ENCODE data around the gene GALR3. TPM values are rescaled to one million over a fixed set of nuclear protein-coding genes. Genes with fewer than 3 reads are reported as not detected.

GALR3 gene
- total RNA-seq, 5 donors from 2014 or later (not counting 1 experiment from before 2014, with no cell fraction given): not detected

GRCh38 chr22:37805810-37806277 lies 17.3 kb upstream of the GALR3 start:
- Histone ChIP-seq H3K27ac (ENCODE audit: low read length) (no peak overlapping the region), H3K27me3 (replicated peaks in 1 of 2; ENCODE audit: control insufficient read depth in 2 of 2, extremely low read depth in 1 of 2, insufficient read depth in 2 of 2, low read length in 1 of 2) (peaks cover 0 to 91% of the 10 kb centered on the region in 2 experiments), H3K9me3 (no peaks in the 10 kb centered on the region), H3K4me1 (ENCODE audit: control insufficient read depth in 1 of 2, extremely low read depth in 1 of 2, insufficient read depth in 2 of 2, low read length in 2 of 2) (peaks cover 17 to 67% of the 10 kb centered on the region in 2 experiments), H3K36me3 (ENCODE audit: control insufficient read depth in 2 of 2, extremely low read depth in 1 of 2, insufficient read depth in 1 of 2, low read length in 1 of 2) (no peaks in the 10 kb centered on the region), H3K4me3 (ENCODE audit: control insufficient read depth in 1 of 2, extremely low read depth in 1 of 2, low read length in 1 of 2) (peak overlapping the region in 1 of 2 donors; percentile 60)
- peaks cover 12 to 59% of the 10 kb centered on the region in 2 donors for H3K27me3 Mint-ChIP-seq
- H3K36me3 Mint-ChIP-seq: no peaks in the 10 kb centered on the region
- ATAC-seq (replicated peaks in 1 of 4): no peak
- DNase-seq: no peak
- H3K4me3 Mint-ChIP-seq: peak overlapping the region; percentile 59 to 74 (median 63)
- CTCF ChIA-PET: interaction anchor here in 1 of 2 donors (0.6 kb wide), 1 partner anchor 17 kb away, joined by 8 read pairs; no protein-coding TSS in a partner anchor
- peaks cover 36 to 49% (median 44%) of the 10 kb centered on the region in 3 donors for H3K4me1 Mint-ChIP-seq
- H3K27ac Mint-ChIP-seq: no peak overlapping the region
- POLR2A ChIA-PET: no interaction called here
- no peaks in the 10 kb centered on the region for H3K9me3 Mint-ChIP-seq
- 52% methylated on average over 7 of the region's 10 CpGs for WGBS (ENCODE audit: insufficient coverage)

GRCh38 chr22:37806409-37807333 lies 16.5 kb upstream of the GALR3 start:
- DNase-seq (peak in 2 of 35 experiments; percentile 14 to 28), ATAC-seq (replicated peaks in 1 of 4) (no peak)
- Histone ChIP-seq H3K9me3 (no peaks in the 10 kb centered on the region), H3K36me3 (ENCODE audit: control insufficient read depth in 2 of 2, extremely low read depth in 1 of 2, insufficient read depth in 1 of 2, low read length in 1 of 2) (no peaks in the 10 kb centered on the region), H3K27me3 (replicated peaks in 1 of 2; ENCODE audit: control insufficient read depth in 2 of 2, extremely low read depth in 1 of 2, insufficient read depth in 2 of 2, low read length in 1 of 2) (peaks cover 0 to 96% of the 10 kb centered on the region in 2 experiments), H3K4me1 (ENCODE audit: control insufficient read depth in 1 of 2, extremely low read depth in 1 of 2, insufficient read depth in 2 of 2, low read length in 2 of 2) (peaks cover 17 to 67% of the 10 kb centered on the region in 2 experiments), H3K27ac (ENCODE audit: low read length) (no peak overlapping the region), H3K4me3 (ENCODE audit: control insufficient read depth in 1 of 2, extremely low read depth in 1 of 2, low read length in 1 of 2) (no peak overlapping the region)
- Mint-ChIP-seq H3K27me3 (peaks cover 12 to 59% of the 10 kb centered on the region in 2 donors), H3K9me3 (no peaks in the 10 kb centered on the region), H3K4me3 (peak overlapping the region; percentile 59 to 68 (median 63)), H3K36me3 (no peaks in the 10 kb centered on the region), H3K27ac (no peak overlapping the region), H3K4me1 (peaks cover 36 to 49% (median 44%) of the 10 kb centered on the region in 3 donors)
- WGBS (ENCODE audit: insufficient coverage): 17% methylated on average over 6 of the region's 19 CpGs
- ChIA-PET POLR2A (no interaction called here), CTCF (interaction anchor here in 1 of 2 donors (0.6 to 1.5 kb wide), 4 partner anchors 8 to 149 kb away, joined by 3 to 10 read pairs (median 7); no protein-coding TSS in a partner anchor)

GRCh38 chr22:37807410-37808293 lies 15.5 kb upstream of the GALR3 start, which contains the start of gene GCAT:
GCAT (plus strand) TSS chr22:37807934; CDS start chr22:37807968, 34 bp downstream.
- Mint-ChIP-seq H3K4me1 (peaks cover 36 to 45% (median 40%) of the 10 kb centered on the region in 3 donors), H3K4me3 (peak within 1 kb of the TSS; percentile 59 to 68 (median 60)), H3K9me3 (no peaks in the 10 kb centered on the region)

GRCh38 chr22:37808294-37808657 lies 14.9 kb upstream of the GALR3 start:
- 13% methylated on average over 6 of the region's 8 CpGs for WGBS (ENCODE audit: insufficient coverage)
- Histone ChIP-seq H3K4me3 (ENCODE audit: control insufficient read depth in 1 of 2, extremely low read depth in 1 of 2, low read length in 1 of 2) (peak overlapping the region; percentile 52 to 82), H3K27ac (ENCODE audit: low read length) (no peak overlapping the region), H3K9me3 (no peaks in the 10 kb centered on the region), H3K4me1 (ENCODE audit: control insufficient read depth in 1 of 2, extremely low read depth in 1 of 2, insufficient read depth in 2 of 2, low read length in 2 of 2) (peaks cover 11 to 53% of the 10 kb centered on the region in 2 experiments), H3K27me3 (replicated peaks in 1 of 2; ENCODE audit: control insufficient read depth in 2 of 2, extremely low read depth in 1 of 2, insufficient read depth in 2 of 2, low read length in 1 of 2) (peaks cover 0 to 93% of the 10 kb centered on the region in 2 experiments), H3K36me3 (ENCODE audit: control insufficient read depth in 2 of 2, extremely low read depth in 1 of 2, insufficient read depth in 1 of 2, low read length in 1 of 2) (no peaks in the 10 kb centered on the region)
- ATAC-seq (replicated peaks in 1 of 4): no peak
- Mint-ChIP-seq H3K36me3 (no peaks in the 10 kb centered on the region), H3K9me3 (no peaks in the 10 kb centered on the region), H3K27me3 (peaks cover 6 to 58% of the 10 kb centered on the region in 2 donors), H3K4me3 (peak overlapping the region; percentile 59 to 68 (median 60)), H3K27ac (no peak overlapping the region), H3K4me1 (peaks cover 31 to 39% (median 34%) of the 10 kb centered on the region in 3 donors)
- ChIA-PET CTCF (interaction anchor here (0.6 to 1.5 kb wide), 4 partner anchors 9 to 1286 kb away, joined by 3 to 6 read pairs (median 4); no protein-coding TSS in a partner anchor), POLR2A (interaction anchor here (0.6 kb wide), 2 partner anchors 58 to 368 kb away, joined by 5 read pairs; no protein-coding TSS in a partner anchor)
- DNase-seq: peak in 1 of 35 experiments; percentile 25

More at GRCh38 chr22:37807410-37808293, 15.5 kb upstream of the GALR3 start, which contains the start of gene GCAT:
- Histone ChIP-seq H3K27me3 (replicated peaks in 1 of 2; ENCODE audit: control insufficient read depth in 2 of 2, extremely low read depth in 1 of 2, insufficient read depth in 2 of 2, low read length in 1 of 2) (peaks cover 0 to 93% of the 10 kb centered on the region in 2 experiments), H3K4me1 (ENCODE audit: control insufficient read depth in 1 of 2, extremely low read depth in 1 of 2, insufficient read depth in 2 of 2, low read length in 2 of 2) (peaks cover 16 to 59% of the 10 kb centered on the region in 2 experiments), H3K4me3 (ENCODE audit: control insufficient read depth in 1 of 2, extremely low read depth in 1 of 2, low read length in 1 of 2) (peak within 1 kb of the TSS; percentile 52 to 82), H3K27ac (ENCODE audit: low read length) (no peak within 1 kb of the TSS), H3K9me3 (no peaks in the 10 kb centered on the region), H3K36me3 (ENCODE audit: control insufficient read depth in 2 of 2, extremely low read depth in 1 of 2, insufficient read depth in 1 of 2, low read length in 1 of 2) (no peaks in the 10 kb centered on the region)
- Mint-ChIP-seq H3K27ac (no peak within 1 kb of the TSS), H3K36me3 (no peaks in the 10 kb centered on the region), H3K27me3 (peaks cover 12 to 62% of the 10 kb centered on the region in 2 donors)
- CTCF ChIA-PET: interaction anchor here (0.6 to 1.5 kb wide), 5 partner anchors 9 to 1285 kb away, joined by 3 to 10 read pairs (median 6); no protein-coding TSS in a partner anchor
- POLR2A ChIA-PET: interaction anchor here (0.6 to 0.7 kb wide), 3 partner anchors 59 to 369 kb away, joined by 4 to 5 read pairs (median 5); no protein-coding TSS in a partner anchor
- peak; percentile 91 to 95 (median 92) for ATAC-seq (replicated peaks in 1 of 4)
- under 1% methylated on average over 52 of the region's 73 CpGs for WGBS (ENCODE audit: insufficient coverage)
- DNase-seq: peak; percentile 59 to 89 (median 72)

GRCh38 chr22:37809672-37810333 lies 13.4 kb upstream of the GALR3 start:
- Mint-ChIP-seq H3K4me3 (no peak overlapping the region), H3K27me3 (peaks cover 5 to 52% of the 10 kb centered on the region in 2 donors), H3K27ac (no peak overlapping the region), H3K36me3 (no peaks in the 10 kb centered on the region), H3K9me3 (no peaks in the 10 kb centered on the region), H3K4me1 (peaks cover 27 to 32% (median 31%) of the 10 kb centered on the region in 3 donors)
- no peak for DNase-seq
- H3K4me1 ChIP-seq (ENCODE audit: control insufficient read depth in 1 of 2, extremely low read depth in 1 of 2, insufficient read depth in 2 of 2, low read length in 2 of 2): peaks cover 11 to 38% of the 10 kb centered on the region in 2 experiments
- WGBS (ENCODE audit: insufficient coverage): 94% methylated on average over 3 of the region's 5 CpGs
- ChIA-PET POLR2A (no interaction called here), CTCF (interaction anchor here (0.6 to 1.4 kb wide), 6 partner anchors 8 to 54 kb away, joined by 3 to 8 read pairs (median 3); no protein-coding TSS in a partner anchor)
- H3K27ac ChIP-seq (ENCODE audit: low read length): no peak overlapping the region
- ATAC-seq (replicated peaks in 1 of 4): no peak
- peaks cover 0 to 85% of the 10 kb centered on the region in 2 experiments for H3K27me3 ChIP-seq (replicated peaks in 1 of 2; ENCODE audit: control insufficient read depth in 2 of 2, extremely low read depth in 1 of 2, insufficient read depth in 2 of 2, low read length in 1 of 2)
- H3K9me3 ChIP-seq: no peaks in the 10 kb centered on the region
- no peak overlapping the region for H3K4me3 ChIP-seq (ENCODE audit: control insufficient read depth in 1 of 2, extremely low read depth in 1 of 2, low read length in 1 of 2)
- H3K36me3 ChIP-seq (ENCODE audit: control insufficient read depth in 2 of 2, extremely low read depth in 1 of 2, insufficient read depth in 1 of 2, low read length in 1 of 2): no peaks in the 10 kb centered on the region
